Ascending aorta (tissue), 2 donors: ENCODE measurements around the gene RPLP2. TPM values are rescaled to one million over a fixed set of nuclear protein-coding genes. Genes with fewer than 3 reads are reported as not detected.

Experiments
- DNase-seq, 2 donors: peaks; one replicate each; pipeline ENCODE4 v3.0.0-alpha.2; 2019; ENCODE audit warnings: low spot score in 2 of 2
- H3K27ac ChIP-seq, 2 donors: fragments of 200-600 bp; sonication (generic); one replicate each; pipeline ENCODE4 v1.5.1; 2016 to 2017; ENCODE audit warnings: mild to moderate bottlenecking in 1 of 2
- H3K27me3 ChIP-seq: fragments of 200-600 bp; sonication (generic); one replicate; pipeline ENCODE4 v1.5.1; 2017
- H3K36me3 ChIP-seq, 2 donors: fragments of 200-600 bp; sonication (generic); one replicate each; pipeline ENCODE4 v1.5.1; 2016
- H3K4me1 ChIP-seq, 2 donors: fragments of 200-600 bp; sonication (generic); one replicate each; pipeline ENCODE4 v1.5.1; 2016 to 2017; ENCODE audit warnings: mild to moderate bottlenecking in 1 of 2
- H3K4me3 ChIP-seq, 2 donors: fragments of 200-600 bp; sonication (generic); one replicate each; pipeline ENCODE4 v1.5.1; 2016 to 2017; ENCODE audit warnings: mild to moderate bottlenecking in 1 of 2
- H3K9me3 ChIP-seq, 2 donors: fragments of 200-600 bp; sonication (generic); one replicate each; pipeline ENCODE4 v1.5.1; 2016
- intact Hi-C: fragments of 100-400 bp; cut with DNase I; formaldehyde crosslinking; loops from one replicate; pipeline ENCODE4 v1.15.1; 2023
- total RNA-seq: library from RNA; depleted of rRNA; stranded (reverse); fragments of >200 nt; gene quantifications from one replicate; pipeline ENCODE4 v1.1.0, GENCODE V29; 2016
- TF ChIP-seq, protein P1 (sequence below), 3 experiments: fragments of 200-600 bp in 2 of 3; fragments of 450-650 bp in 1 of 3; sonication (generic) in 2 of 3; IDR thresholded peaks; one replicate each; pipeline ENCODE4 v1.5.1; 2016 to 2019; ENCODE audit warnings: antibody characterized with exemption in 3 of 3, mild to moderate bottlenecking in 1 of 3, moderate library complexity in 1 of 3

Gene RPLP2
- total RNA-seq, 1 donor from 2014 or later = 897 TPM

- H3K36me3 ChIP-seq = peaks cover 13 to 23% of the 10 kb centered on the region in 2 donors
- intact Hi-C loops = no loop called here
- peaks cover 23 to 29% of the 10 kb centered on the region in 2 donors for H3K4me1 ChIP-seq
- H3K9me3 ChIP-seq = no peaks in the 10 kb centered on the region
- H3K4me3 ChIP-seq = no peak overlapping the region
- TF ChIP-seq, protein P1, sequence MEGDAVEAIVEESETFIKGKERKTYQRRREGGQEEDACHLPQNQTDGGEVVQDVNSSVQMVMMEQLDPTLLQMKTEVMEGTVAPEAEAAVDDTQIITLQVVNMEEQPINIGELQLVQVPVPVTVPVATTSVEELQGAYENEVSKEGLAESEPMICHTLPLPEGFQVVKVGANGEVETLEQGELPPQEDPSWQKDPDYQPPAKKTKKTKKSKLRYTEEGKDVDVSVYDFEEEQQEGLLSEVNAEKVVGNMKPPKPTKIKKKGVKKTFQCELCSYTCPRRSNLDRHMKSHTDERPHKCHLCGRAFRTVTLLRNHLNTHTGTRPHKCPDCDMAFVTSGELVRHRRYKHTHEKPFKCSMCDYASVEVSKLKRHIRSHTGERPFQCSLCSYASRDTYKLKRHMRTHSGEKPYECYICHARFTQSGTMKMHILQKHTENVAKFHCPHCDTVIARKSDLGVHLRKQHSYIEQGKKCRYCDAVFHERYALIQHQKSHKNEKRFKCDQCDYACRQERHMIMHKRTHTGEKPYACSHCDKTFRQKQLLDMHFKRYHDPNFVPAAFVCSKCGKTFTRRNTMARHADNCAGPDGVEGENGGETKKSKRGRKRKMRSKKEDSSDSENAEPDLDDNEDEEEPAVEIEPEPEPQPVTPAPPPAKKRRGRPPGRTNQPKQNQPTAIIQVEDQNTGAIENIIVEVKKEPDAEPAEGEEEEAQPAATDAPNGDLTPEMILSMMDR (IDR thresholded peaks at IDR 0.05) = no peak
- DNase-seq = no peak
- no peak overlapping the region for H3K27ac ChIP-seq
- H3K27me3 ChIP-seq = no peaks in the 10 kb centered on the region
Observed at GRCh38 chr11:800473-800872, 9.3 kb upstream of the RPLP2 start.

DNA sequence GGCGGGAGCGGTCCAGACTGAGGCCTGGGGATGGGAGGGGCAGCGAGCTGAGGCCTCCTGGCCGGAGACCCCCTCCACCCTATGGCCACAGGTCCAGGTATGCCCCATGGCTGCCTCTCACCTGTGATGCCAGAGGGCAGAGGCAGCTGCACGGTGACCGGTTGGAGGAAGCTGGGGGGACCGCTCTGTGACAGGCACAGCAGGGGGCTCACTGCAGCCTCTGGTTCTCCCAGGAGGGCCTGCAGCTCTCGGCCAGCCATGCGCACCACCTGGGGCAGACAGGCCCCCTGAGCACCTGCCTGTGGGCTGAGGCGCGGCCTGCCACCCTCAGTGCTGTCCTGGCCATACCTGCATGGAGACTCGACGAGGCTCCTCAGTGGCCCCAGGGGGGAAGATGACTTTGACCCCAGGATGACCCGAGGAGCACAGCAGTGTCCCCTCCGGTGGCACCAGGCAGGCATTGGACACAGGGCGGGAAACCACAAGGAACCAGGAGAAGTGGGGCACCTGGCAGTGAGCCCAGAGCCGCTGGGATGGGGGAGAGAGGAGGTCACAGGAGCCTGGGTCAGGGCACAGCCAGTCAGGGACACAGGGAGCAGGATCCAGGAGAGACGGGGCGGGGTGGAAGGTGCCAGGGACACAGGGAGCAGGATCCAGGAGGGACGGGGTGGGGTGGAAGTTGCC is 8.5 kb upstream of the RPLP2 start:
- Histone ChIP-seq H3K27me3 (no peaks in the 10 kb centered on the region), H3K9me3 (no peaks in the 10 kb centered on the region), H3K27ac (no peak overlapping the region), H3K4me1 (peaks cover 23 to 28% of the 10 kb centered on the region in 2 donors), H3K36me3 (peaks cover 13 to 23% of the 10 kb centered on the region in 2 donors), H3K4me3 (no peak overlapping the region)
- intact Hi-C loops = no loop called here
- DNase-seq = no peak
- TF ChIP-seq, protein P1 (IDR thresholded peaks at IDR 0.05) = no peak

DNA sequence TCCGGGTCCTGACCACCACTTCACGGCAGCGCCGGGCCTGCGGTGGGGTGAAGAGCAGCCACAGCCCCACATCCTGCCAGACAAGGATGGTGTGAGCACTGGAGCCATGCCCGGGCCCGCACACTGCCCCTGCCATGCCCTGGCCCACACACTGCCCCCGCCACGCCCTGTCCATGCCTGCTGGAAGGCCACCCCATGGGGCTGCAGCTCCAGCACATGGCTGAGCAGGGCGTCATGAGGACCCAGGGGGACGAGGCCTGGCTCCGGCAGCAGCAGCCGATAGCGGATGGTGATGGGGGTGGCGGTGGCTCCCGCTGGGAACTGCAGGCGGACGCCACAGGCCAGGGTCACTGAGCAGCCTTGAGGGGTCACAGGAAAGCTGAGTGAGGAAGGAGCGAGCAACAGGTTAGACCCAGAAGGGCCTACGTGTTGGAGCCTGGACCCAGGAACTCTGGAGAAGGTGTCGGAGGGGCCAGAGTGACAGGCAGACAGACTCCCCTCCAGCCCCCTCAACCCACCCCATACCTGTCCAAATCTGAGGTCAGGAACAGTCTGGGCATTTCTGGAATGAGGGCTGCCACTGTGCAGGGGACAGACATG is 7.6 kb upstream of the RPLP2 start:
- Histone ChIP-seq H3K27me3 (no peaks in the 10 kb centered on the region), H3K4me3 (no peak overlapping the region), H3K9me3 (no peaks in the 10 kb centered on the region), H3K36me3 (peaks cover 13 to 23% of the 10 kb centered on the region in 2 donors), H3K4me1 (peaks cover 15 to 19% of the 10 kb centered on the region in 2 donors), H3K27ac (no peak overlapping the region)
- DNase-seq = no peak
- TF ChIP-seq, protein P1 (IDR thresholded peaks at IDR 0.05) = no peak
- intact Hi-C loops = no loop called here

DNA sequence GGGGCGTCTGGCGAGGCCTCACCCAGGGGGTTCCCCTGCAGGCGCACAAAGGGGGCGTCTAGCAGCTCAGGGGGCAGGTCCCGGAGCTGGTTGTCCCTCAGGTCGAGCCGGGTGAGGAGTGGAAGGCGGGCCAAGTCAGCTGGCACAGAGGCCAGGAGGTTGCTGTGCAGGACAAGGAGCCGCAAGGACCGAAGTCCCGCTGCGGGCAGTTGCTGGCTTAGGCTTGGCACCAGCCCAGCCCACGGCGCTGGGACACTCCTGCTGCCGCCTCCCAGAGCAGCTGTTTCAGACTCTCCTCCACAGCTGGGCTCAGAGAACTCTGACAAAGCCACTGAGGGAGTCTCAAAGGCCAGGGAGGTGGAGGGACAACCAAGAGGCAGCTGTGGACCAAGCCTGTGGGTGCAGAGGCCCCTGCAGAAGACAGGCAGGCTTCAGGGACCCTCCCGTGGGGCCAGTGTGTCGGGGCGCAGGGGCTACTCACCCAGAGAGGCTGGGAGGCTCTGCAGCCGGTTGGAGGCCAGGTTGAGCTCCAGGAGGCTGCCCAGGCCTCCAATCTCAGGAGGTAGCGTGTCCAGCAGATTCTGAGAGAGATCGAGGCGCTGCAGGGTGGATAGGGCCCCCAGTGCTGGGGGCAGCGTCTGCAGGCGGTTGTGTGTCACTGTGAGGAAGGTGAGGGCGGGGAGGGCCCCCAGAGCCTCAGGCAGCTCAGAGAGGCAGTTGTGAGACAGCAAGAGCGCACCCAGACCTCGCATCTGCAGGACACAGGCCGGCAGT is 6.9 kb upstream of the RPLP2 start:
- H3K36me3 ChIP-seq = peaks cover 13 to 23% of the 10 kb centered on the region in 2 donors
- H3K27ac ChIP-seq = no peak overlapping the region
- H3K4me1 ChIP-seq = peaks cover 14 to 18% of the 10 kb centered on the region in 2 donors
- H3K9me3 ChIP-seq = no peaks in the 10 kb centered on the region
- H3K27me3 ChIP-seq = no peaks in the 10 kb centered on the region
- intact Hi-C loops = no loop called here
- no peak for DNase-seq
- H3K4me3 ChIP-seq = no peak overlapping the region
- TF ChIP-seq, protein P1 (IDR thresholded peaks at IDR 0.05) = no peak

DNA sequence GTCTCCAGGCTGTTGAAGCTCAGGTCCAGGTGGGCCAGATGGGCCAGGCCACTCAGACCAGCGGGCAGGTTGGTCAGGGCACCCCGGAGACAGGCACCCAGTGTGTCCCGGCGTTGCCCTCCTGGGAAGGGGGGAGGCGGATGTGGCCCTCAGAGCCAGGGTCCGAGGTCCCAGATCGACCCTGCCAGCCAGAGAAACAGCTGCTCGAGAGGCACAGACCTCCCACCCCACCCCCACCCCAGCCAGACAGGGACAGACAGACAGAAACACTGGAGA is 6.4 kb upstream of the RPLP2 start:
- no peaks in the 10 kb centered on the region for H3K9me3 ChIP-seq
- intact Hi-C loops = no loop called here
- H3K27ac ChIP-seq = no peak overlapping the region
- H3K4me3 ChIP-seq = no peak overlapping the region
- DNase-seq = no peak
- H3K4me1 ChIP-seq = peaks cover 13 to 18% of the 10 kb centered on the region in 2 donors
- TF ChIP-seq, protein P1 (IDR thresholded peaks at IDR 0.05) = no peak
- peaks cover 13 to 23% of the 10 kb centered on the region in 2 donors for H3K36me3 ChIP-seq
- no peaks in the 10 kb centered on the region for H3K27me3 ChIP-seq
